HG02852 (cell line): ENCODE measurements around the gene RHBDL3.

ENCODE experiments used
- ATAC-seq: cut with Tn5 transposase; IDR thresholded peaks from one replicate; pipeline ENCODE4 v1.9.1; 2021; ENCODE audit warnings: mild to moderate bottlenecking, moderate library complexity; ENCODE audit not compliant: unreplicated experiment

RHBDL3 gene

GRCh38 chr17:32356378-32356743 is 90.7 kb downstream of the RHBDL3 start:
- ATAC-seq, result no peak

GRCh38 chr17:32356750-32357149 is 91.1 kb downstream of the RHBDL3 start:
- no peak for ATAC-seq

DNA sequence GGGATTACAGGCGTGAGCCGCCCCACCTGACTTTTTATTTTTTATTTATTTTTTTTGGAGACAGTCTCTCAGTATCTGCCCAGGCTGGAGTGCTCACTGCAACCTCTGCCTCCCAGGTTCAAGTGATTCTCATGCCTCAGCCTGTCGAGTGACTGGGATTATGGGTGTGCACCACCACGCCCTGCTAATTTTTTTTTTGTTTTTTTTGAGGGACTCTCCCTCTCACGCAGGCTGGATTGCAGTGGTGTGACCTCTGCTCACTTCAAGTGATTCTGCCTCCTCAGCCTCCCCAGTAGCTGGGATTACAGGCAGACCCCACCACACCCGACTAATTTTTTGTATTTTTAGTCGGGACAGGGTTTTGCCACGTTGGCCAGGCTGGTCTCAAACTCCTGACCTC is 92.0 kb downstream of the RHBDL3 start:
- ATAC-seq, result no peak

DNA sequence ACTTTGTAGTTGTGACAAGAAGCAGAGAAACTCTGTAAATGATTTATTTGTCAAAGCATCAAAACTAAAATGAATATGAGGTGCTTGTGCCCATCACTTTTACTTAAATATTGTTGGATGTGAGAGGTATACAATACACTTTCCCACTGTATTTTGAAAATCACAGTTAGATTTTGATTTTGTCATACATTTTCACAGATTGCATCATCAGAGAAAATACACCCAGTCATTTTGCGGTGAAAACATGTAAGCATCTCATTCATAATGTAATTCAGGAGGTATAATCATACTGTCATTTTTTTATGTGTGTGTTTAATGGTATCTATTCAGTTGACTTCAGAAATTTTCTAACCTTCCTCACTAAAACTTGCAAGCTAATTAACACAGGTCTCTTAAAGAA is 95.6 kb downstream of the RHBDL3 start:
- no peak for ATAC-seq

DNA sequence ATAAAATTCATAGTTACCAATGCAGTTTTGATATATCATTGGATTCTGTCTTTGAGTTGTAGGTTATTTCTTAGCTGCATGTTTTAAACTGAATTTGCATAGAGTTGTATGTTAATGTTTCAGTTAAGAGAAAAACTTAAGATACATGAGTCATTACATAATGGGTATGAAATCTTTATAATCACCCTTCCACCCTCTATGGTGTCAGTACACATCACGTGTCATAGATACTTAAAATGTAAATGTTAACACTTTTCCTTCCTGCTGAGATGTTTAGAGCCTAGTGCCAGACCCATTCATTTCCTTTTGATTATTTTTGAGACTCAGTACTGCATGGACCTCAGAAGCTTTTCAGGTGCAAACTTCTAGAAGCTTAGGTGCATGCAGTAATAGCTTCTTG is 104.8 kb downstream of the RHBDL3 start:
- no peak for ATAC-seq
